Measurements from ENCODE around the gene SET. TPM values are rescaled to one million over a fixed set of nuclear protein-coding genes. Genes with fewer than 3 reads are reported as not detected.

Gene SET
- total RNA-seq, 1 donor from 2014 or later, result 891 TPM

GRCh38 chr9:128705051-128705965, 16.3 kb downstream of the SET start:
- TF ChIP-seq CTCF (conservative IDR thresholded peaks at IDR 0.05), result no peak
- peaks cover 9% of the 10 kb centered on the region for H3K4me1 Mint-ChIP-seq
- peaks cover 3% of the 10 kb centered on the region for H3K36me3 Mint-ChIP-seq (ENCODE audit: low read depth)
- no peak overlapping the region for H3K27ac Mint-ChIP-seq (ENCODE audit: unreplicated experiment)
- H3K27me3 Mint-ChIP-seq (ENCODE audit: low read depth), result no peaks in the 10 kb centered on the region
- H3K4me3 Mint-ChIP-seq, result no peak overlapping the region
- no peak for DNase-seq (ENCODE audit: low read depth, low spot score)
- H3K9me3 Mint-ChIP-seq, result no peaks in the 10 kb centered on the region

- H3K27me3 Mint-ChIP-seq (ENCODE audit: low read depth), result no peaks in the 10 kb centered on the region
- peak overlapping the region; percentile 38 for H3K4me3 Mint-ChIP-seq
- H3K27ac Mint-ChIP-seq (ENCODE audit: unreplicated experiment), result no peak overlapping the region
- H3K9me3 Mint-ChIP-seq, result no peaks in the 10 kb centered on the region
- no peak for DNase-seq (ENCODE audit: low read depth, low spot score)
- peaks cover 9% of the 10 kb centered on the region for H3K4me1 Mint-ChIP-seq
- H3K36me3 Mint-ChIP-seq (ENCODE audit: low read depth), result peaks cover 3% of the 10 kb centered on the region
- no peak for TF ChIP-seq CTCF (conservative IDR thresholded peaks at IDR 0.05)
Observed at GRCh38 chr9:128706045-128706444, 17.0 kb downstream of the SET start.

- no peak for TF ChIP-seq CTCF (conservative IDR thresholded peaks at IDR 0.05)
- H3K27me3 Mint-ChIP-seq (ENCODE audit: low read depth), result no peaks in the 10 kb centered on the region
- H3K4me3 Mint-ChIP-seq, result no peak overlapping the region
- H3K27ac Mint-ChIP-seq (ENCODE audit: unreplicated experiment), result no peak overlapping the region
- H3K36me3 Mint-ChIP-seq (ENCODE audit: low read depth), result peaks cover 3% of the 10 kb centered on the region
- DNase-seq (ENCODE audit: low read depth, low spot score), result no peak
- H3K4me1 Mint-ChIP-seq, result peaks cover 9% of the 10 kb centered on the region
- no peaks in the 10 kb centered on the region for H3K9me3 Mint-ChIP-seq
Observed at GRCh38 chr9:128706671-128707381, 17.8 kb downstream of the SET start.

GRCh38 chr9:128707446-128707845, 18.4 kb downstream of the SET start:
- DNase-seq (ENCODE audit: low read depth, low spot score), result no peak
- Mint-ChIP-seq H3K4me1 (peaks cover 6% of the 10 kb centered on the region), H3K36me3 (ENCODE audit: low read depth) (peaks cover 3% of the 10 kb centered on the region), H3K9me3 (no peaks in the 10 kb centered on the region), H3K27ac (ENCODE audit: unreplicated experiment) (no peak overlapping the region), H3K27me3 (ENCODE audit: low read depth) (no peaks in the 10 kb centered on the region), H3K4me3 (no peak overlapping the region)
- no peak for TF ChIP-seq CTCF (conservative IDR thresholded peaks at IDR 0.05)

- H3K9me3 Mint-ChIP-seq, result no peaks in the 10 kb centered on the region
- H3K4me1 Mint-ChIP-seq, result no peaks in the 10 kb centered on the region
- no peak for TF ChIP-seq CTCF (conservative IDR thresholded peaks at IDR 0.05)
- no peak overlapping the region for H3K4me3 Mint-ChIP-seq
- no peak for DNase-seq (ENCODE audit: low read depth, low spot score)
- no peaks in the 10 kb centered on the region for H3K27me3 Mint-ChIP-seq (ENCODE audit: low read depth)
- no peak overlapping the region for H3K27ac Mint-ChIP-seq (ENCODE audit: unreplicated experiment)
- peaks cover 3% of the 10 kb centered on the region for H3K36me3 Mint-ChIP-seq (ENCODE audit: low read depth)
Observed at GRCh38 chr9:128712451-128713410, 23.7 kb downstream of the SET start.
